ENCODE results near the gene PHLPP1. TPM values are rescaled to one million over a fixed set of nuclear protein-coding genes. Genes with fewer than 3 reads are reported as not detected.
A peak's percentile ranks its signal among the peaks of the same experiment; 100 is the strongest.

Gene PHLPP1
- total RNA-seq, 2 experiments from 2014 or later, result 8.2 to 8.6 TPM

DNA sequence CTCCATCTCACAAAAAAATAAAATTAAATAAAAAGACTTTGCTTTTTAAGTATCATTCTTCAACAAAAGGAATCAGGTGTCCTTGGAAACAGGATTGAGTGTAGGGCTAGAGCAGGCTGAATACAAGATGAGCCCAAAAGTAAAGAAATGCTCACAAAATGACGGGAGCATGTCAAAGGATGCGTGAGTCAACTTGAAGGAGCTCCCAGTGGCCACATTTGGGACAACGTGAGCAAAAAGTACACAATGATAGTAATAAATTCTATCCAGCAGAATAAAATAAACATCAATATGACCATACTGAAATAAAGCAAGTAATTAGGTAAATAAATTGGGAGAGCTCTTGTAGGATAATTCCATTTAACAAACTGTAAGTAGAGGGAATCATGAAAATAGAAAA, 220.7 kb downstream of the PHLPP1 start:
- ChIA-PET POLR2A (interaction anchor here (0.7 kb wide), 1 partner anchor 1015 kb away, joined by 3 read pairs; no protein-coding TSS in a partner anchor), CTCF (no interaction called here)
- H3K36me3 Mint-ChIP-seq (ENCODE audit: low read depth), result peaks cover 4% of the 10 kb centered on the region
- TF ChIP-seq, protein P1, sequence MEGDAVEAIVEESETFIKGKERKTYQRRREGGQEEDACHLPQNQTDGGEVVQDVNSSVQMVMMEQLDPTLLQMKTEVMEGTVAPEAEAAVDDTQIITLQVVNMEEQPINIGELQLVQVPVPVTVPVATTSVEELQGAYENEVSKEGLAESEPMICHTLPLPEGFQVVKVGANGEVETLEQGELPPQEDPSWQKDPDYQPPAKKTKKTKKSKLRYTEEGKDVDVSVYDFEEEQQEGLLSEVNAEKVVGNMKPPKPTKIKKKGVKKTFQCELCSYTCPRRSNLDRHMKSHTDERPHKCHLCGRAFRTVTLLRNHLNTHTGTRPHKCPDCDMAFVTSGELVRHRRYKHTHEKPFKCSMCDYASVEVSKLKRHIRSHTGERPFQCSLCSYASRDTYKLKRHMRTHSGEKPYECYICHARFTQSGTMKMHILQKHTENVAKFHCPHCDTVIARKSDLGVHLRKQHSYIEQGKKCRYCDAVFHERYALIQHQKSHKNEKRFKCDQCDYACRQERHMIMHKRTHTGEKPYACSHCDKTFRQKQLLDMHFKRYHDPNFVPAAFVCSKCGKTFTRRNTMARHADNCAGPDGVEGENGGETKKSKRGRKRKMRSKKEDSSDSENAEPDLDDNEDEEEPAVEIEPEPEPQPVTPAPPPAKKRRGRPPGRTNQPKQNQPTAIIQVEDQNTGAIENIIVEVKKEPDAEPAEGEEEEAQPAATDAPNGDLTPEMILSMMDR (IDR thresholded peaks at IDR 0.05), result no peak
- peaks cover 16% of the 10 kb centered on the region for H3K9me3 Mint-ChIP-seq
- intact Hi-C loops (cut with micrococcal nuclease), result no loop called here
- no peak overlapping the region for H3K27ac Mint-ChIP-seq
- ATAC-seq, result no peak
- H3K4me3 Mint-ChIP-seq, result no peak overlapping the region
- no peak for DNase-seq
- H3K27me3 Mint-ChIP-seq, result no peaks in the 10 kb centered on the region
- H3K4me1 Mint-ChIP-seq (ENCODE audit: low read depth), result peaks cover 15% of the 10 kb centered on the region

DNA sequence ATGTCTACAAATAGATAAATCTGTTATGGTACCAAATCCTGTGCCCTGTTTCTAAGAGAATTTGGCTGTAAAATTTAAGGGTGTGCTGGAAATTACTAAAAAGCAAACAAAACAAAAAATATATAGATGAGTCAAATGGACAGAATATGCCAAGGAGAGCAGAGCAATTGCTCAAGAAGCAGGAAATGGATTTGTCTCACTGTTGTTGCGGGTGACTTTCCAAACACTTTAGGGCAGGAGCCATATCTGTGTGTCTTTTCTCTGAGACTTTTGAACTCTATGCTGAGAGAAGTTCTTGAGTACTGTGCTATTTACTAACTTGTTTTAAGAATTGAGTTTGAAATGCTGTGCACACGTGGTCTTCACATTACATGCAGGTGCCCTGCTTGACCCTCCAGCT, 221.7 kb downstream of the PHLPP1 start:
- no peak for DNase-seq
- no peaks in the 10 kb centered on the region for H3K27me3 Mint-ChIP-seq
- no peak overlapping the region for H3K27ac Mint-ChIP-seq
- H3K9me3 Mint-ChIP-seq, result peaks cover 11% of the 10 kb centered on the region
- no peak overlapping the region for H3K4me3 Mint-ChIP-seq
- TF ChIP-seq, protein P1 (IDR thresholded peaks at IDR 0.05), result no peak
- CTCF ChIA-PET, result no interaction called here
- POLR2A ChIA-PET, result no interaction called here
- H3K4me1 Mint-ChIP-seq (ENCODE audit: low read depth), result peaks cover 15% of the 10 kb centered on the region
- H3K36me3 Mint-ChIP-seq (ENCODE audit: low read depth), result no peaks in the 10 kb centered on the region
- intact Hi-C loops (cut with micrococcal nuclease), result no loop called here
- no peak for ATAC-seq

DNA sequence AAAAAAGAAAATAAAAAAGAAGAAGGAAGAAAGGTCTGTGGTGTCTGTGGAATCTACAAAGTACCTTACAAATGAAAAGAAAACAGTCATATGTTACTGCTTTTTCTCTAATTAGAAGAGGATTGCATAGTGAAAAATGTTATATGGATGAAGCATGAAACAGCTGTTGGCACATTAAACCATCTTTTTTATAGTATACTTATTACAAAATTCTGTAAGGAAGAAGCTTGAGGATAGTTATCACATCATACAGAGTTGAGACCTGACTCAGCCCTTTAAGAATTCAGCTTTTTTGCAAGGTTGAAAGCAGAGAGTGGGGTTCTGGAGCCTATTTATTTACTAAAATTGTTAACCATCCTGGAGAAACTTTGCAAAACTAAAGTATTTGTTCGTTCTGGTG, 222.7 kb downstream of the PHLPP1 start:
- peaks cover 6% of the 10 kb centered on the region for H3K9me3 Mint-ChIP-seq
- TF ChIP-seq, protein P1 (IDR thresholded peaks at IDR 0.05), result no peak
- H3K4me1 Mint-ChIP-seq (ENCODE audit: low read depth), result peaks cover 15% of the 10 kb centered on the region
- intact Hi-C loops (cut with micrococcal nuclease), result no loop called here
- no peaks in the 10 kb centered on the region for H3K36me3 Mint-ChIP-seq (ENCODE audit: low read depth)
- no peak for DNase-seq
- ChIA-PET CTCF (no interaction called here), POLR2A (no interaction called here)
- H3K27me3 Mint-ChIP-seq, result no peaks in the 10 kb centered on the region
- no peak overlapping the region for H3K27ac Mint-ChIP-seq
- H3K4me3 Mint-ChIP-seq, result no peak overlapping the region
- ATAC-seq, result no peak

DNA sequence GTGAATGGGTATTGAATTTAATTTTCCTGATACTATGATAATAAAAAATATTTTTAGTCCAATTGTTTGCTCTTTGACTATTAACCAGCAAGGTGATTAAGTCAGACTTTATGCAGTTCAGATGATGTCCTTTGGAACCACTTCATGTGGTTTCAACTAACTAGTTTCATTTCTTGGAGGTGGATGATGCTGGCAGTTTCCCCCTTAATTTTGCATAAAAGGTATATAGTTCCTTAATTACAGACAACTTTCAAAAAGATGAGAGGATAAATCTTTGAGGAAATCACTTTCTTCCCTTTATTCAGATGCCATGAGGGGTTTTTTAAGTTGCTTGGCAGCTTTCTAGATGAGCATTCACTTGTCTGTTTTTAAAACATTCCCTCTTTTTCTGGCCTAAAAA, 223.1 kb downstream of the PHLPP1 start:
- H3K4me3 Mint-ChIP-seq, result no peak overlapping the region
- CTCF ChIA-PET, result no interaction called here
- no peak overlapping the region for H3K27ac Mint-ChIP-seq
- no peaks in the 10 kb centered on the region for H3K27me3 Mint-ChIP-seq
- intact Hi-C loops (cut with micrococcal nuclease), result no loop called here
- ATAC-seq (peak; percentile 42), DNase-seq (no peak)
- TF ChIP-seq, protein P1 (IDR thresholded peaks at IDR 0.05), result no peak
- H3K4me1 Mint-ChIP-seq (ENCODE audit: low read depth), result peaks cover 15% of the 10 kb centered on the region
- POLR2A ChIA-PET, result no interaction called here
- no peaks in the 10 kb centered on the region for H3K36me3 Mint-ChIP-seq (ENCODE audit: low read depth)
- H3K9me3 Mint-ChIP-seq, result peaks cover 6% of the 10 kb centered on the region

DNA sequence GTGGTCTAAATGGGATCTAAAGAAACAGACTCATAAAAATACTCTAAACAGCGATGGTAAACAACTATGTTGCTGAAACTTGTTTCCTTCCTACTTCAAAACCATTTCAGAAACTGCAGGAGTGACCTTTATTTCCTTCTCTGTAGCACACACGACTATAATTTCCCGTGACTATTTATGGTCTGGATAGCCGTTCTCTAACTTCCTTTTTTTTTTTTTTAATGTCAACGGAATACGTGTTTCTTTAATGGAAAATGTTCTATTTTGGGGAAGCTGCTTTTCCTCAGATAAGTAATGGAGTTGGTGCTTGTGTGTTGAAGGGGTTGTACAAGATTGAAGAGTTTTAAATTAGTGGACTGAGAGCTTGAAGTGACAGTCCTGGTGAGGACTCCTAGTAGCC, 224.1 kb downstream of the PHLPP1 start:
- Mint-ChIP-seq H3K9me3 (no peaks in the 10 kb centered on the region), H3K27me3 (no peaks in the 10 kb centered on the region), H3K27ac (peak overlapping the region; percentile 30), H3K4me3 (no peak overlapping the region), H3K4me1 (ENCODE audit: low read depth) (peaks cover 15% of the 10 kb centered on the region), H3K36me3 (ENCODE audit: low read depth) (no peaks in the 10 kb centered on the region)
- intact Hi-C loops (cut with micrococcal nuclease), result no loop called here
- TF ChIP-seq, protein P1 (IDR thresholded peaks at IDR 0.05), result no peak
- DNase-seq (no peak), ATAC-seq (no peak)
- ChIA-PET CTCF (interaction anchor here (1.2 kb wide), 1 partner anchor 43 kb away, joined by 3 read pairs; no protein-coding TSS in a partner anchor), POLR2A (no interaction called here)

All from activated CD8-positive, alpha-beta T cell treated with anti-CD3 and anti-CD28 coated beads for 36 hours (primary cell).